DMS79 treated with DMSO at 0.1 percent for 48 hours (cell line): ENCODE data around the gene TOMM6.
"Not testable (repeated sequence)": the region's sequence is repeated elsewhere in the genome, so short reads cannot be mapped to it uniquely, and the experiment has no call there.

Experiments used
- DNase-seq: peaks from one replicate; lab custom pipeline; 2025; lab: John Stamatoyannopoulos, UW

TOMM6 gene

DNA sequence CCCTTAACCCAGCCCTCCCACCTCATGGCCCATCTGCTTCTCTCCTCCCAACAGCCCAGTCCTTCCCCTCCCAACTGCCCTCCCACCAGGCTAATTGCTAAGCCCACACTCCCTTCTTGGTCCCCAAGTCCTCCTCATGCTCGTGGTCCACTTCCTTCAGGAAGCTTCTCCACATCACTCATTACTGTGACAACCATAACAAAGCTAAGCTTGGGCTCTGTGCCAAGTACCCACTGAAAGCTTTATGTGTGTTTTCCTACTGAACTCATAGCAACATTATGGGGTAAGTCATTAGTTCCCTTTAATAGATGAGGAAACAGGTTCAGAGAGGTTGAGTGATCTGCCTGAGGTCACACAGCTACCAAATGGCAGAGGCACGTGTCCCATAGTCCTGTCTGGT is 24.0 kb upstream of the TOMM6 start:
- no peak for DNase-seq

DNA sequence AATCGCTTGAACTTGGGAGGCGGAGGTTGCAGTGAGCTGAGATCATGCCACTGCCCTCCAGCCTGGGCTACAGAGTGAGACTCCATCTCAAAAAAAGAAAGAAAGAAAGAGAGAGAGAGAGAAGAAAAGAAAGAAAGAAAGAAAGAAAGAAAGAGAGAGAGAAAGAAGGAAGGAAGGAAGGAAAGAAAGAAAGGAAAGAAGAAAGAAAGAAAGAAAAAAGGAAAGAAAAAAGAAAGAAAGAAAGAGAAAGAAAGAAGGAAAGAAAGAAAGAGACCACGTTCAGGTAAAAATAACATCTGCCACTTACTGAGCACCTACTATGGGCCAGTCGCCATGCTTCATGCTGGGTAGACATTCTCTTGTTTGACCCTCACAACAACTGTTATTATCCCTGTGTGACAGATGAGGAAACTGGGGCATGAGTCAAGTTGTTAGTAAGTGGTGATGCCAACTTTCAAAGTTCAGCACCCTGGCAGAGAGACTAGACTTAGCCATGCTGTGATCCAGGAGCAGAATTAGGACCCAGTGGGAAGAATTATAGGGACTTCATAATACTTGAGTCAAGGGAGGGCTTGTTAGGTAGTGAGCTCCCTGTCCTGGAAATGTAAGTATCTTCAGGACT is 21.3 kb upstream of the TOMM6 start:
- DNase-seq: not testable (repeated sequence)

DNA sequence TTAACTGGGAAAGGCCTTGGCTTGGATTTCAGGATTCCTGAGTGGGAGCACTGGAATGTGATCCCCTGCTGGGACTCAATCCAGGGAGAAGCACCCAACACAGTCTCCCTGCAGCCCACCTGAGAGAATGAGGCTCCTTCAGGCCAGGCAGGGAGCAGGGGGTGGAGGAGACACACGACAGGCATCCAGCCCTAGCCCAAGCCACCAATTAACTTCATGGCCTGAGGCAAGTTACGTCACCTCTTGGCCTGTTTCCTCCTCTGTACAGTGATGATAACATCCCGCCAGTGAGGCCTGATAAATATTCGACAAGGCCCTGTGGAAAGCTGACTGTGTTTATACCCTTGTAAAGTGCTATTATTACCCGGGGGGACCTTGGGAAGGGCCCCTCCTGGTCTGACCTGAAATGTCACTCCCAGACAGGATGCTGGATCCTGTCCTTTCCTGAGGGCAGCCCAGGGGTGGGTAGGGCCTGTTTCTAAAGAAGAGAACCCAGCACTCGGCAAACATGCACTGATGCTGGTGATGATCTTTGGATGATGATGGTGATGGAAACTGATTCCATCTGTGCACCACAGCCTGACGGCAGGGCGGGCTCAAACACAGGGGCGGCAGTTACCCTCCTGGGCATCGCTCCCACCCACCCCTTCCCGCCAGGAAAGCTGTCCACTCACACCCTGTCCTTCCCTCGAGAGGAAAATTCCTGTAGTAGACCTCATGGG is 20.2 kb upstream of the TOMM6 start:
- no peak for DNase-seq

DNA sequence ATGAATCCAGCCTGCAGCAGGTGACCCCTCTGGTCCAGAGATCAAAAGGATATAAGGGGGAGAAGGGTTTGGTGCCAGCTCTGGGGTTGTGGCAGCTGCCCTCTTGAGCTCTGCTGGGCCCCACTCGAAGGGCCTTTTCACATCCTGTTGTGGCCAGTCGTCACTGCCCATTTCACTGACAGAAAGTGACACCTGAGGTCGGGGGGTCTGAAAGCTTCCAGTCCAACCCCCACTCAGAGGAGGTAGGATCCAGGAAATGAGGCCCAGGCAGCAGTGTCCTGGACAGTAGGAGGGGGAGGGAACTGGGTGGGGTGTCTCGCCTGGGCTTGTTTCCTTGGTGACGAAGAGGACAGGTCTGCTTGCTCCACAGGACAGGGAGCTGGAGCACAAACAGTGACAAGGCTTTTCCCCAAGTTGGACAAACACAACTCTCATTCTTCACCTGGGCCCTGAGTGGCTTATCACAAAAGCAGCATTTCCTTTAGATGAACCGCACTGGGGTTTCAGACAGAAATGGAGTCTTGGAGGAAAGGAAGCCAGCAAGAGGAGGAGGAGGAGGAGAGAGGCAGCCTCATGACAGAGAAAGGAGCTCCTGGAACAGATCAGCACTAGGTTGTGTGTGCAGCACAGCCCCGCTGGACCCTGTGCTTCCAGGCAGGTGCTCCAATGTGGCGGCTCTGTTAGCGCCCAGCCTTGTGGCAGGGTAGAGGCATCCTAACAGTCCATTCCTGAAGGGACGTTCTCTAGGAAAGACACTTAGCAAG is 18.8 kb upstream of the TOMM6 start:
- DNase-seq: no peak

DNA sequence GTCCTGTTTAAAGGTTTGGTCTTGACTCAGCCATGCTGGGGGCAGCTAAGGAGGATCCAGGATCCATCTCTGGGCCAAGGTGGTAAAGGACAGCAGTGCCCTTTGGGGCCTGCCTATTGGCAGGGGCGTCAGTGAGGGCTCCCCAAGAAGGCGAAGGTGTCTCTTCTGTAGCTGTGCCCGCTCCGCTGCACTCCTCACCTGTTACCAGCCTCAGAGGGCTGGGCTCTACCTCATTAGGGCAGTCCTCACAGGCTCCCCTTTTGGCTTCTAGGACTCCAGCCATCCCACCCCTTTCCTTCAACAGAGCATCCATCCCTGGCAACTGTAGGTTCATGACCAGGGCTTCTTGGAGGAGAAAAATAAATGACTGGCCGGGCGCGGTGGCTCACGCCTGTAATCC is 18.1 kb upstream of the TOMM6 start:
- DNase-seq: no peak

DNA sequence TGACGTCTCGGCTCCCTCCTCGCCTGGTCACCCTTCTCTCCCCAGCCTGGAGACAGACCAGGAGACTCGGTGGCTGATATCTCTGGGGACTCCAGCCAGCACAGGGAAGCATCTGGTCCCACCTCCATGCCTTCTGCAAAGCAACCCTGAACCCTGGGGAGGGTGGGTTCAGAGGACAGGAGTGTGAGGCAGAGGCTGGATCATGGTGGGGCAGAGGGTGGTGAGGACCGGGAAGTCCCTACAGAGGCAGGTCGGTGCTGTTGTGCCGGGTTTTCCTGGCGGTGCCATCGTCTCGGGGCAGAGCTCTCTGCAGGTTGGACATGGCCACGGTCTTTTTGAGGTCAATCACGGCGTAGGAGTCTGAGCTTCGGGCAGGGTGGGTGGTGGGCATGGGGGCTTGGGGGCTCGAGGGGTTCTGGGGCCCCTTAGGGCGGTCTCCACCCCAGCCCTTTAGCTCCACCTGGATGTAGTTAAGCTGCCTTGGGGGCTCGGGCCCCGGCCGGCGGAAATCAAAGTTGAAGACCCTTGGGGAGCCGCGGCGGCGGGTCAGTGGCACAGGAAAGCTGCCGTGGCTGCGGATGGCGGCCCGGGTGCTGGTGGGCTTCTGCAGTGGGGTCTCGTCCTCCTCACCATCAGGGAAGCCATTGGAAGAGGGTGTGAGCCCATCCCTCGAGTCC is 17.0 kb upstream of the TOMM6 start:
- no peak for DNase-seq

DNA sequence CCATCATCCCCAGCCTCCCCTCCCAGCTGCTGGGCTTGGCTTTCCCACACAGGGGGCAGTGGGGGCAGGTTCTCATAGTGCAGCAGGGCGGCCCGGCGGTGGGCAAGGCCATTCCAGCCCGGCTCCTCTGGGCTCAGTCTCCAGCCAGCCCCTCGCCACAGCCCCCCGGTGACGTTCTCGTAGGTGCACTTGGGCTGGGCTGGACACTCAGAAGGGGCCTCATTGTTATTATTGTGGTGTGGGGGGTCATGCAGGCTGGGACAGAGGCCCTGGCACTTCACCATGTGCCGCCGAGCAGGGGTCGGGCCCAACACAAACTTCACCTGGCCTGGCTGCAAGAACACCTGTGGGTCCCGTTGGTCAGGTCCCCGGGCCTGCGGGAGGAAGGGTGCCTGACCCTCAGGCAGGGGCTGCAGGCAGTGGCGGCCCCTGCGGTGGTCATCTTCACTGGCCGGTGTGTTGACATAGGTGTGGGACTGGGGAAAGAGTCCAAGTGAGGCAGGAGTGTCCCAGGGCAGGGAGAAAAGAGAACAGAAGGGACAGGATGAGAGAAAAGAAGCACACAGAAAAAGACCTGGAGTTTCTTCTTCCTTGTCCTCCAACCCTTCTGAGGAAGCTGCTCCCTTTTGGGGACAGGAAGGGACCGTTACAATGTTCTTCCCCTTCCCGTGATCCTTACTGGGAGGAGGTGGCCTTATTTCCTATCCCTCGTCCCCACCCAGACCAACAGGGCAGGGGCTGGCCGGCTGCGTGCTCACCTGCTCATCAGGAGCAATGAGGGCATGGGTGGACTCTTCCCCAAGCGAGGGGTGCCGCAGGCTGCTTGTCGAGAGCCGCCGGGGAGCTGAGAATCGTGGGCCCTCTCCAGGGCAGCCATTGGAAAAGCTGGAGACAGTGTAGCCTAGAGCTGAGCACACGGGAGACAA is 16.2 kb upstream of the TOMM6 start:
- DNase-seq: no peak

DNA sequence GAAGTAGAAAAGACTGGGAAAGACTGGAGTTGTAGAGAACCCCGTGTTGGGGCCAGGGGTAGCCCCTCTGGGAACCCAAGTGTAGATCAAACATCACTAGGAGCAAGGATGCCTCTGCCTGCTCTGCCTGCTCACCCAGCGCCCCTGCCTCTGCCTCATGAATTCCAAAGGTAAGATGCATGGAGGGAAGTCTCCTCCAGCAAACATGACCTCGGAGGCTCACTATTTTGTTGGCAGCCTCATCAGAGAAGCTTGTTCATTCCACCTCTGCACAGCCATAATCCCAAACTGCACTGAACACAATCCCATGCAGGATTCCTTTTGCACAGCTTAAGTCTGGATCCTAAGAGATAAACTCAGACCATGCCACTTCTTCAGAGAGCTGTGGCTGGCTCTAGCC is 12.7 kb upstream of the TOMM6 start:
- no peak for DNase-seq

DNA sequence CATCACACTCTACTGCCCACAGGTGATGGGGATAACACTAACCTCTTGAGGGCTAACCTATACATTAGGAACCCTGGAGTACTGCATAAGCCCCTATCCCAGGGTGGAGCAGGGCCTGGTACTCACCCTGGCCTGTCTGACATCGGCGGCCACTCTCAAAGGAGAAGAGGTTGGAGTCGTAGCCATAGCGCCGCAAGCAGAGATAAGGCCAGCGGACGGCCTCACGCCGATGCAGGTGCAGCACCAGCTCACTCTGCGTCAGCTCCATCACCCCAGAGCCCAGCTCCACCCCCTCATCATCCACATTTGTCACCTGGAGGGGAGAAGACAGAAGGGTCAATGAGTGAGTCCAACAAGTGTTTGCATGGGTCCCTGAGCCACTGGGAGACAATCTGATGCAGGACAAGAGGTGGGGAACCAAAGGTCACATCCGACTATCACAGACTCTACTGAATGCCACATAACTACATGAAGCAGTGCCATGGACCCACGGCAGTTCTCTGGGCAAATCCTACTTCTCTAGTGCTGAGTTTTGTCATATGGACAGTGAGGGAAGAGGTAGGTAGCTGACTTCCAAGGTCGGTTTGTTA is 12.1 kb upstream of the TOMM6 start:
- DNase-seq: no peak

DNA sequence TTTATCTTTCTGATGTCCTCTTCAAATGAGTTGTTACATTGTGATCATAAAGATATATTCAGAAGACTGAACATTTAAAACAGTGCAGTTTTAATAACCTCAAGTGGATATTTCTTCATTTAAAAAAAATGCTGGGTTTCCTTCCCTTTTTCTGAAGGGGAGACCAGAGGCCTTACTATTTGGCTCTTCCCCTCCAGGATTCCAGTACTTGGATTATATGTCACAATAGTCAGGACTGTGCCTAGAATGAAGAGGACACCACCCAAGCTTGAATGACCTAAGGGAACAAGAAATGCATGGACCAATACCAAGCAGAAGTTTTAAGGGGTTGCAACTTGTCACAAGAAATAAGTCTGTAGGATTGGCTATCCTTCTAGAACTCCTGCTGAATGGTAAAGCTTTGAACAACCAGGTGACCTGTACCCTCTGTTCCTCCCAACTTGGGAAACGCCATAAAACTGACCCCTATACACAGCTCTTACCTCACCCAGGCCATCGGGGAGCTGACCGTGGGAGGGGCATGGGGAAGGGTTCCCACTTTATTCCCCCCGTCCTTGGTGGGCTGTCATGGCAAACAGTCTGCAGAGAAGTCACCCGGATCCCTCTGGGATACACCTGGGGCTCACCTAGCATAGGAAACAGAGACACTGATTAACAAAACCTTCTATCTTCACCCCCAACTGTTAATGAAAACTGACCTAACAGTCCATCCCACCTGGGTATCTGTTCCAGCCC is 9.8 kb upstream of the TOMM6 start:
- DNase-seq: no peak

DNA sequence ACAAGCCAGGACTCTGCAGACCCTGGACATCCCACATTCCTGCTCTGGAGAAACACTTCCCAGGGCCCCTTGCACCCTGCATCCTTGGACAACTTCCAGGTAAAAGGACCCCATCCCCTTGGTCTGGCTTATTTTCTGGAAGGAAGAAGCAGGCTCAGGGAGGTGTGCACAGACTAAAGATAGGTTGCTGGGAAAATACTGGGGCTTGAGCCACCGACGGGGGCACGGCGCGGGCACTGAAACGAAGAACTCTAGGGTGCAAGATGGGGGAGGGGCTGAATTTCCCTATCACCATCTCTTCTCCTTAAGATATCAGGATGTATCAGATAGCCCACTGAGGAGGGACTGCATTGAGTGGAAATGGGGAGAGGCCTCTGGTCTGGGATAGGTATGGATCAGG is 8.6 kb upstream of the TOMM6 start:
- no peak for DNase-seq

DNA sequence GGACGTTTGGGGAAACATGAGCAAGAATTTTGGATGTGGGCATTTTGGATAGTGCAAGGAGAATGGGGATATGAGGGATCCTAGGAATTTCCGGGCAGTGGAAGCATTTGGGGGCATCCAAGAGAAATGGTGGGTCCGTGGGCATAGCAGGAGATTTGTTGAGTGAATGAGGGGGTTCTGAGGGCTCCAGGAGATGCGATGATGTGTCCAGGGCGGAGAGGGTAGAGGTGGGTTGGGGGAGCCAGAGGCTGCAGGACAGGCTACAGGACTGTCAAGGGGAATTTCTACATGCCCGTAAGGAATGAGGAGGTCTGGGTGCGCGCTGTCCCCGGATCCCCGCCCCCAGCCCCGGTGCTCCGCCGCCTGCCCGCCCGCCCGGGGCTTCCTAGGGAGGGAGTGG is 8.2 kb upstream of the TOMM6 start:
- DNase-seq: no peak

DNA sequence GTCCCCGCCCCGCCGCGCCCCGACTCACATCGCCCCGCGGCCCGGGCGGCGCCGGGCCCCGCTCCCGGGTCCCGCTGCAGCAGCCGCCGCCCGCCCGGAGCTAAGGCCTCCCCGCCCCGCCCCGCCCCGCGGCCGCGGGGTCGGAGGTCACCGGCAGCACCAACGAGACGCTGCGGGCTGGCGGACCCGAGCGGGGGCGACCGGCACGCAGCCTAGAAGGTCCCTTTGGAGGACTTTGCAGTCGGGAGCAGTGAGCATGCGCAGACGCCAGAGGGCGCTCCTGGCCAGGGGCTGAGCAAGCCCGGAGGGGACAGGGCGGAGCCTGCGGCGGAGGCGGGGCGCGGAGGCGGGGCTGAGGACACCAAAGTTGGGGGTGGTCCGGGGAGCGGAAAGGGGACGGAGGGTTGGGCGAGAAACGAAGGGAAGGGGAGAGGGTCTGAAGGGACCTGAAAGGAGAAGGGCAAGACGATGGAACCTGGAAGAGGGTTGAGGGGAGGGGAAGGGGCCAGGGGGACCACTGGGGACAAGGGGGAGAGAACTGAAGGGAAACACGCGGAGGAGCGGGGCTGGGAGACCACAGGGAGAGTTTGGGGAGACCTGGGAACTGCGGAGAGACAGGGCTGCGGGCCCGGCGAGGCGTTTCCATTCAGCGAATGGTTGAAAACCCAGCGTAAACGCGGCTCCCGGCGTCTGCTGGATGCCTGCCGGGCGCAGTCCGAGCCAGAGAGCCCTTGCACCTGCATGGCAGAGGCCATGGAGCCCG is 7.5 kb upstream of the TOMM6 start, which contains the start of gene FRS3:
TSS of gene FRS3 (minus strand) at position 113 of the 763 bp plus-strand sequence. CDS start 2,913 bp downstream, outside the sequence.
- peak; percentile 89 for DNase-seq

DNA sequence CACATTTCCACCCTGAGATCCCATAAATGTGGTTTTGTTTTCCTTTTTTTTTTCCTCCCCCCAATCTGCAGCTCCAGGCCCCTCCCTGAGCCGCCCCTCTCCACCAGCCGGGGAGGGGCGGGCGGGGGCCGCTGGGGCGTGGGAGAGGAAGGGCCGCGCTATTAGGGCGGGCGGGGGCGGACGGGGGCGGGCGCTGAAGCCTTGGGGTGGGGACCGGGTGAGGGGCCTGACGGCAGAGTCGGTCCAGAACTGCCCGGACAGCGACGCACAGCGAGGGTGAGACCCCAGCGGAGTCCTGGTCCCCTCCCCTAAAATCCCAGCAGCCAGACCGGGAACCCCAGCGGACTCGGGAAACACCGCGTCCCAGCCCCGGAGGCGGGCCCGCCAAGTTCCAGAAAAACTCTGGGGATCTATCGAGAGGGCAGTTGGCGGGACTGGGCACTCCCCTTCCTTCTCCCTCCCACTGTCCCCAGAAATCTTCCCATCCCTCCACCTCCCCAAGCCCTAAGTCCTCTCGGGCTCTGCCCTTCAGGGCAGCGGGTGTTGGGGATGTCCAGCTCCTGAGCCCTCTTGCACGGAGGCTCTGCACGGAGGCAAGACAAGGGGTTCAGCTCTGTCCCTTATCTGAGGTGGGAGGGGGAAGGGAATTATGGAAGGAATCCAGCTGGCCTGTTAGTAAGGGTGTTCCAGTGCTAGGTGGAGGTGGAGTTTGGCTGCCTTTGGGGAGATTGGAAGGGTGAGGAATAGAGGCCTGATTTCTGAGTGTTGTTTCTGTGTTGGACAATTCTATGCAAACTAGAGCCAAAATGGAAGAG is 6.7 kb upstream of the TOMM6 start, which contains the start of gene PRICKLE4:
TSS of gene PRICKLE4 (plus strand) at position 232 of the 815 bp plus-strand sequence. CDS start 2,692 bp downstream, outside the sequence.
- peak; percentile 8 for DNase-seq

DNA sequence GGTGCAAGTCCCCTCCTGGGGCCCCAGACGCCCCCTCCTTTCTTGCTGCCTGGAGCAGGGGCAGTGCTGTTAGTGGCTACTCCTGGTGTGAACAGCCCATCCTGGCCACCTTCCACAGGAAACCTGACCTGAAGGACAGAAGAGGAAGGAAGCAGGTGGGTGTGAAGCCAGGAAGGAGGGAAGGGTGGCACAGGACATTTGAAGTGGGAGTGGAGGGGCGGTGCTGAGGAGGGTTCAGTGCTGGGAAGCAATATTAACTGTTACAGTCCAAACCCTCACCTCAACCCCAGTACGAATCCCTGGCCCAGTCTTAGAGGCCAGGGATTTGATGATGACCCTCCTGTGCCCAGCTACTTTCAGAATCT is 6.1 kb upstream of the TOMM6 start:
- DNase-seq: no peak

DNA sequence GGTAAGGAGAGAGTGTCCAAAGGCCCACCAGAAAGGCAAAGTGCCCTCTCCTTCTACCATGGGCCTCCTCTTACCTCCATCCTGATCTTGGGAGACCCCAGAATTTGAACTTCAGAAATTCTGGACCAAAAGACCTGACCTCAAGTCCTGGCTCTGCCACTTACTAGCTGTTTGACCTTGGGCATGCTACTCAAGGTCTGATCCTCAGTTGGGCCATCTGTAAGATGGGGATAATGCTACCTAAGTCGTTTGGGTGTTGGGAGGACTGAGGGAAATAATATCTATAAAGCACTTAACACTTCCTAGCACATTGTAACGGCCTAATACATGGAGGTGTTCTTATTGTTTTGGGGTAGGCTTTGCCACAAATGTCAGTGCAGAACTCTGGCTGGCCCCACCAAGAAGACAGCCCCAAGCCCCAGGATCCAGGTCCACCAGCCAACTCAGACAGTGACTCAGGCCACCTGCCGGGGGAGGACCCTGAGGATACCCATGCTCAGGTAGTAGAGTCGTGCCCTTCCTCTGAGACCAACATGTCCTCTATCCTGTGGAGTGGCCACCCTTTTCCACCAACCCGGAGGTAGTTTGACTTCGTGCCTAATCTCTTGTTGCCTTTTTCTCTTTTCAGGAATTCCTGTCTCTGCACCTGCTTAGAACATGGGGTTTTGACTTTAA is 4.3 kb upstream of the TOMM6 start:
- no peak for DNase-seq

DNA sequence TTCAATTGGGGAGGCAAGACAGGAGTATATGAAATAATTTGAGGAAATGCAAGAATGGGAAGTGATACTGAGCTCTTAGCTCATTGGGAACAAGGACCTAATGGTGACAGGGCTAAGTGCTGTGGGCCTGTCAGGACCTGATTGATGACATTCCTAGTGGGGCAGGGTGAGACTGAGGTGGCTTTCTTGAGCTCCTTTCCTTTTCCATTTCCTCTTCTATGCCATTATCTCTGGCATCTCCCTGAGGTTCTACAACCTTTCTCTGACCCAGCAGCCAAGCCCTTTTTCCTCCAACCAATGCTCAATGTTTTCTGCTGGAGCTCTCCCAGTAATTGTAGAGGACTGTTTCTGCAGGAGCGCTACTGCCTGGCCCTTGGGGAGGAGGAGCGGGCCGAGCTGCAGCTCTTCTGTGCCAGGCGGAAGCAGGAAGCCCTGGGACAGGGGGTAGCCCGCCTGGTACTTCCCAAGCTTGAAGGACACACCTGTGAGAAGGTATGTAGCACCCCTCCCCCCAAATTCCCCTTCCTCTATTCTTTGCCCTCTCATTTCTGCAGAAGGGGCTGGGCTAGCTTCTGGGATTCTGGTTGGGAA is 2.8 kb upstream of the TOMM6 start:
- no peak for DNase-seq

DNA sequence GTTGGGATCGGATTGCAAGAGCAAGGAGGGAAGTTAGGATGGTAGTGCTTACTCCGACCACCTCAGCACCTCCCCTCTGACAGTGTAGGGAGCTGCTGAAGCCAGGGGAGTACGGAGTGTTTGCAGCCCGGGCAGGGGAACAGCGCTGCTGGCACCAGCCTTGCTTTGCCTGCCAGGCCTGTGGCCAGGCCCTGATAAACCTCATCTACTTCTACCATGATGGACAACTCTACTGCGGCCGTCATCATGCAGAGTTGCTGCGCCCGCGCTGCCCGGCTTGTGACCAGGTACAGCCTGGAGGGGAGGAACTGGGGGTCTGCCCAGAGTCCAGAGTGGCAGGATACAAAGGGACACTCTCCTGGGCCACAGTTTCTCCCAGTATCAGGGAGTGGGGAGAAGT is 2.2 kb upstream of the TOMM6 start:
- DNase-seq: no peak
